OCI-LY1 (cell line): Measurements from ENCODE around the gene SLC3A2.

ENCODE experiments used
- H2AFZ ChIP-seq: fragments of 200-600 bp; sonication (generic), shearing (Covaris generic); 2 replicates; pipeline ENCODE4 v1.6.0; 2014; ENCODE audit warnings: antibody characterized with exemption, mild to moderate bottlenecking, low read length
- H3F3A ChIP-seq: fragments of 200-600 bp; sonication (generic), shearing (Covaris generic); 2 replicates; pipeline ENCODE4 v1.6.0; 2014; ENCODE audit warnings: mild to moderate bottlenecking, antibody characterized with exemption, low read length, moderate library complexity; ENCODE audit not compliant: insufficient read depth
- H3K27ac ChIP-seq: fragments of 200-600 bp; sonication (generic); 2 replicates; pipeline ENCODE4 v1.5.1; 2014; ENCODE audit warnings: low read length, mixed run types, mild to moderate bottlenecking, low read depth; ENCODE audit not compliant: poor library complexity, severe bottlenecking
- H3K27me3 ChIP-seq: fragments of 200-600 bp; sonication (generic); 2 replicates; pipeline ENCODE4 v1.6.0; 2014; ENCODE audit warnings: antibody characterized with exemption, mild to moderate bottlenecking, low read length, moderate library complexity; ENCODE audit not compliant: insufficient read depth
- H3K36me3 ChIP-seq: fragments of 200-600 bp; sonication (generic); 2 replicates; pipeline ENCODE4 v1.6.1; 2014; ENCODE audit warnings: mild to moderate bottlenecking, antibody characterized with exemption, low read length, moderate library complexity, mixed read lengths; ENCODE audit not compliant: insufficient read depth
- H3K4me1 ChIP-seq: fragments of 200-600 bp; sonication (generic); 2 replicates; pipeline ENCODE4 v1.5.1; 2014; ENCODE audit warnings: mild to moderate bottlenecking, low read length, moderate library complexity; ENCODE audit not compliant: insufficient read depth, severe bottlenecking
- H3K4me2 ChIP-seq: fragments of 200-600 bp; sonication (generic), shearing (Covaris generic); 2 replicates; pipeline ENCODE4 v1.6.1; 2014; ENCODE audit warnings: low read length
- H3K4me3 ChIP-seq: fragments of 200-600 bp; sonication (generic); 2 replicates; pipeline ENCODE4 v1.5.1; 2014; ENCODE audit warnings: low read length, low read depth, mild to moderate bottlenecking, mixed read lengths; ENCODE audit not compliant: poor library complexity, severe bottlenecking
- H3K79me2 ChIP-seq: fragments of 200-600 bp; shearing (Covaris generic); 2 replicates; pipeline ENCODE4 v1.6.1; 2016; ENCODE audit warnings: mixed run types, low read length, mixed read lengths; ENCODE audit not compliant: insufficient read depth
- H3K9ac ChIP-seq: fragments of 200-600 bp; sonication (generic), shearing (Covaris generic); 2 replicates; pipeline ENCODE4 v1.6.1; 2014; ENCODE audit warnings: mild to moderate bottlenecking, low read length, mixed read lengths
- H3K9me2 ChIP-seq: fragments of 200-600 bp; sonication (generic), shearing (Covaris generic); 2 replicates; pipeline ENCODE4 v1.6.1; 2014; ENCODE audit warnings: low read depth, mild to moderate bottlenecking, low read length, mixed read lengths
- H3K9me3 ChIP-seq: fragments of 200-600 bp; shearing (Covaris generic); 2 replicates; pipeline ENCODE4 v1.6.1; 2014; ENCODE audit warnings: low read length, mixed read lengths
- H4K20me1 ChIP-seq: fragments of 200-600 bp; sonication (generic), shearing (Covaris generic); 2 replicates; pipeline ENCODE4 v1.6.0; 2016; ENCODE audit warnings: mild to moderate bottlenecking, low read length; ENCODE audit not compliant: insufficient read depth
- EZH2 ChIP-seq: fragments of 200-600 bp; sonication (generic), shearing (Covaris generic); IDR thresholded peaks from 2 replicates; pipeline ENCODE4 v1.8.0; 2017; ENCODE audit warnings: borderline replicate concordance, mixed run types, mild to moderate bottlenecking, antibody characterized with exemption, low read length, moderate library complexity, mixed read lengths
- TF ChIP-seq, protein P1 (sequence below): fragments of 200-600 bp; sonication (generic), shearing (Covaris generic); IDR thresholded peaks from 2 replicates; pipeline ENCODE4 v1.5.1; 2017; ENCODE audit warnings: mild to moderate bottlenecking, antibody characterized with exemption, low read length, moderate library complexity, mixed read lengths

SLC3A2 gene

DNA sequence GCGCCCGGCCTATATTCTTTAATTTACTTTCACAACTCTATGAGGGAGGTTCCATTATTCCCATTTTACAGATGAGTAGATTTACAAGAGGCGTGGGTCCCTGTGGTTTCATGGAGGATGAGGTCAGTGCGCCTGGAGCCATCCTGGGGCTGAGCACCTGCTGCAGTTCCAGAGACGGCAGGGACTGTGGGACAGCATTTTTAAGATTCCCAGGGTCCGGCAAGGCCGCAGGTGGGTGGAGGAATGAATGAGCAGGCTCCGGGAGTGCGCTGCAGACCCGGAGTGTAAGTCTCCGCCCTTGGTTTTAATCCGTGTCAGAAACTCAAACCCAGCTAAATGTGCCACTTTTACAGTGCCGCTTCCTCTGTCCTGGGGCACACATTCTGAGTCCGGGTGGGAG is 44.6 kb downstream of the SLC3A2 start:
- H3K9me2 ChIP-seq = no peaks in the 10 kb centered on the region
- H2AFZ ChIP-seq = no peak overlapping the region
- no peak overlapping the region for H3K9ac ChIP-seq
- H3F3A ChIP-seq = no peaks in the 10 kb centered on the region
- H3K79me2 ChIP-seq = no peaks in the 10 kb centered on the region
- no peaks in the 10 kb centered on the region for H3K36me3 ChIP-seq
- H3K9me3 ChIP-seq = no peaks in the 10 kb centered on the region
- H3K4me1 ChIP-seq = peaks cover 8% of the 10 kb centered on the region
- peaks cover 3% of the 10 kb centered on the region; the same call in 1 of the 2 replicates for H3K27me3 ChIP-seq
- H3K4me2 ChIP-seq = no peak overlapping the region
- TF ChIP-seq, protein P1, sequence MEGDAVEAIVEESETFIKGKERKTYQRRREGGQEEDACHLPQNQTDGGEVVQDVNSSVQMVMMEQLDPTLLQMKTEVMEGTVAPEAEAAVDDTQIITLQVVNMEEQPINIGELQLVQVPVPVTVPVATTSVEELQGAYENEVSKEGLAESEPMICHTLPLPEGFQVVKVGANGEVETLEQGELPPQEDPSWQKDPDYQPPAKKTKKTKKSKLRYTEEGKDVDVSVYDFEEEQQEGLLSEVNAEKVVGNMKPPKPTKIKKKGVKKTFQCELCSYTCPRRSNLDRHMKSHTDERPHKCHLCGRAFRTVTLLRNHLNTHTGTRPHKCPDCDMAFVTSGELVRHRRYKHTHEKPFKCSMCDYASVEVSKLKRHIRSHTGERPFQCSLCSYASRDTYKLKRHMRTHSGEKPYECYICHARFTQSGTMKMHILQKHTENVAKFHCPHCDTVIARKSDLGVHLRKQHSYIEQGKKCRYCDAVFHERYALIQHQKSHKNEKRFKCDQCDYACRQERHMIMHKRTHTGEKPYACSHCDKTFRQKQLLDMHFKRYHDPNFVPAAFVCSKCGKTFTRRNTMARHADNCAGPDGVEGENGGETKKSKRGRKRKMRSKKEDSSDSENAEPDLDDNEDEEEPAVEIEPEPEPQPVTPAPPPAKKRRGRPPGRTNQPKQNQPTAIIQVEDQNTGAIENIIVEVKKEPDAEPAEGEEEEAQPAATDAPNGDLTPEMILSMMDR = no peak
- TF ChIP-seq EZH2 = no peak
- no peak overlapping the region for H3K4me3 ChIP-seq
- H4K20me1 ChIP-seq = no peaks in the 10 kb centered on the region
- no peak overlapping the region for H3K27ac ChIP-seq

DNA sequence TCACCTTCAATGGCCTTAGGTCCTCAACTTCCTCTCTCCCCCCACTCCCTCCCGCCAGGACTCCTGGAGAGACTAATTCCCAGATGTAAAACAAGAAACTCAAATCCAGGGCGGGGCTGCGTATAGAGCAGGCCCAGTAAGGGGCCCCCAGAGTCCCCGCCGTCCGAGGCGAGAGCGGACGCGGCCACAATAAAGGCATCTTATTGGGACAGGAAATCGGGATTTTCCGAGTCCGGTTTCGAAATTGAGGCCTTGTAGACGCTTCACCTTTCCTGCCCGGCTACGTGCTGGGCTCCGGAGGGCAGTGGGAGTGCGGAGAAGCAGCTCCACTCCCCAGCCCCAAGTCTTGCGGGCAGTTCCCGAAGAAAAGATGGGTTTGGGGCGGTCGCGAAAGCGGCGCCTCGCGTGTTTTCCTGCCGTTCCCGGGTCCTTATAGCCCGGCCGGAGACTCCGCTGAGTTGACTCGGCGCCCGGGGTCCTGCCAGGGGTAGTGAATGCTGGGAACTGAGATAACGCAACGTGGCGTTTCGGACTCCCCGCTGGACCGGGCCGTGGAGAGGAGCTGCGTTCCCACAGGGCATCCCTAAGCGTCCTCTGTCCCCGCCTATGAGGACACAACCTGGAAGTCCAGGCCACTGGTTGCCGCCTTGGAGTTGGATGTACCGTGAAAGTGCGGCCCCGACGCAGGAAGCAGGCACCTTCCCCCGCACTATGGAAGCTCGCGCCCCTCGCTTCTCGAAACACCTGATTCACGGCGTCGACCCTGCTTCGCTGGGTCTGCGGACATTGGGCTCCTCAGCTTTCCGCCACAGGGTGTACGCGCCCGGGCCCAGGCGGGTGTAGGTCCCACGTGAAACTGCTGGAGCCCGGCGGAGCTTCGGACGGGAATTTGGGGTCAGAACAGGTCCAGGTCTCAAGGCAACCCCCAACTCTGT is 45.3 kb downstream of the SLC3A2 start:
- Histone ChIP-seq H3K9ac (no peak overlapping the region), H3K9me3 (no peaks in the 10 kb centered on the region), H4K20me1 (no peaks in the 10 kb centered on the region), H3K4me3 (no peak overlapping the region), H3K9me2 (no peaks in the 10 kb centered on the region), H3K27me3 (peaks cover 3% of the 10 kb centered on the region; the same call in 1 of the 2 replicates), H3K79me2 (no peaks in the 10 kb centered on the region), H2AFZ (no peak overlapping the region), H3K4me1 (peaks cover 8% of the 10 kb centered on the region), H3K4me2 (no peak overlapping the region), H3K36me3 (no peaks in the 10 kb centered on the region), H3K27ac (no peak overlapping the region), H3F3A (no peaks in the 10 kb centered on the region)
- TF ChIP-seq, protein P1 = no peak
- no peak for TF ChIP-seq EZH2

DNA sequence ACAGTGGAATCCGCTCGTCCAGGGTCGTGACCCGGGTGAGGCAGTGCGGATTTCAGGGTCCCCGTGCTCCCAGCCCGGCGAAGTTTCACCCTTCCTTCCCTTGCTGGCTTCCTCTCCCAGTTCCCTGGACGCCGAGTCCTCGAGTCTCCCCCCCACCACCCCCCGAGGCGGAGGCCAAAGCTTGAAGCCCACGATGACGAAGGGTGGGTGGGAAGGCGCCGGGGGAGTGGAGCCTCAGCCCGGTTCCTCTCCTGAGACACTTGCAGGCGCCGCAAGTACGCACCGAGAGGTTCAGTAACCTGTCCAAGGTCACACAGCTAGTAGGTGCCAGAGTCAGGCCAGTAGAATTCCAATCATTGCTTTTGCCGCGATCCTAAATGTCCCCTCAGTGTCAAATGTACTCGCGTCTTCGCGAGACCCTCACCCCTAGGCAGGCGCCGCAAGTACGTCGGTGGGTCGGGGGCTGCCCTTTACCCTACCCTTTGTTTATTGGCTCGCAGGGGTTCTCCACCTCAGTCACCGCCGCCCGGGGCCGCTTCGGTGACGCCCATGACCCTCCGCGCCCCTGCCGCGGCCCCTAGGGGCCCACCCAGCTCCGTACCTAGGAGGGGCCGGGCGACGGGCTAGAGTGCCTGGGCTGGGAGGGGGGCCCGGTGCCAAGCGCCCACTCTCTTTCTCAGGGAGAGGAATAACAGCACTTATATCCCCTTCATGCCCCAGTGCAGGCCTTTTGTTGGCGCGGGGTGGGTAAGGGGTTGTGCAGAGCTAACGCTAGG is 46.2 kb downstream of the SLC3A2 start:
- no peak for TF ChIP-seq EZH2
- TF ChIP-seq, protein P1 = no peak
- Histone ChIP-seq H3K9me2 (no peaks in the 10 kb centered on the region), H3K27ac (no peak overlapping the region), H3K79me2 (no peaks in the 10 kb centered on the region), H2AFZ (no peak overlapping the region), H3F3A (no peaks in the 10 kb centered on the region), H3K4me3 (no peak overlapping the region), H3K27me3 (peaks cover 3% of the 10 kb centered on the region; the same call in 1 of the 2 replicates), H3K9ac (no peak overlapping the region), H4K20me1 (no peaks in the 10 kb centered on the region), H3K9me3 (no peaks in the 10 kb centered on the region), H3K4me1 (peaks cover 8% of the 10 kb centered on the region), H3K36me3 (no peaks in the 10 kb centered on the region), H3K4me2 (no peak overlapping the region)
